M059J (cell line): ENCODE measurements around the gene CMSS1. TPM values are rescaled to one million over a fixed set of nuclear protein-coding genes. Genes with fewer than 3 reads are reported as not detected.
A peak's percentile ranks its signal among the peaks of the same experiment; 100 is the strongest.

ENCODE experiments used
- DNase-seq: peaks from one replicate; pipeline ENCODE4 v3.0.0-alpha.2; 2012; ENCODE audit warnings: low read depth
- total RNA-seq: library from RNA; depleted of rRNA; stranded (reverse); fragments of >200 nt; shearing (Covaris generic); gene quantifications from 2 replicates; pipeline ENCODE4 v1.2.3, GENCODE V29; 2014

CMSS1 gene
- total RNA-seq, 1 experiment from 2014 or later, result 49.9 TPM

DNA sequence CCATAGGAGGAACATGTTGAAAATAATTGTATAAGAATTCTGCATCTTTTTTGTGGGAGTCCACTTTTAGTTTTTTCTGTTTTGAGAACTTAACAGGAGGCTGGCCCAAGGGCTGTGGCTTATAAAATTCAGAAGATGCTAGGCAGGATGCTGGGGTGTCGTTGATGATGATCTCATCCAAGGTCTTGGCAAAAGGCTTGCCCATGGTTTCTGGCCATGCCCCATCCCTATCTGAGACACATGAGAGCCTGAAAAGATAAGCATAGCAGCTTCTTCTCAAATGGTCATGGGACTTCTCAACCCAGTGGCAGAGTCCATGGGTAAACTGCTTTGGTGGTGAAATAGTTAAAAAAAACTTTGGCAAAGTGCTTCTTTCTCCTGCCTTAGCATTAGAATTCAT, 35.2 kb downstream of the CMSS1 start:
- peak; percentile 58 for DNase-seq

DNA sequence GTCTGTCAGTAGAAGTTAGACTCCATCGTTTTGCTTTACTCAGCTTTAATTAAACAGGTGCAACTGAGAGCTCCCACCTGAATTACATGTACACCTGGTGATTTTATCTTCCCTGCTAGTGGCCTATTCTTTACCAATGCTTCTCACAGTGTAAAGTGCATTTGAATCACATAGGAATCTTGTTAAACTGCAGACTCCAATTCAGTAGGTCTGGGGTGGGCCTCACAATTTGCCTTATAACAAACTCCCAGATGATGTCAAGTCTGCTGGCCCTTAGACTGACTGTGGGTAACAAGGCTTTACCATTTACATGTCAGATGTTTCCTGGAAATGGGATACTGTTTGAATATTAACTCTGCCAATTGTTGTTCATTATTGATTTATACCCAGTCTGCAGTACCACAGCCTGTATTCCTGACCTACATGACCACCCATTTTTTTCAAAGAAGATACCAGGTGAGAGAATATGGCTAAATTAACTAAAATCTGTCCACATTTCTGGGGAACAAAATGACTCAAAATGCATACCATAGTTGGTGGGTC, 37.2 kb downstream of the CMSS1 start:
- DNase-seq, result no peak

GRCh38 chr3:99855900-99856299, 38.2 kb downstream of the CMSS1 start:
- DNase-seq, result no peak

- no peak for DNase-seq
Observed at GRCh38 chr3:99856437-99857220, 39.0 kb downstream of the CMSS1 start.

DNA sequence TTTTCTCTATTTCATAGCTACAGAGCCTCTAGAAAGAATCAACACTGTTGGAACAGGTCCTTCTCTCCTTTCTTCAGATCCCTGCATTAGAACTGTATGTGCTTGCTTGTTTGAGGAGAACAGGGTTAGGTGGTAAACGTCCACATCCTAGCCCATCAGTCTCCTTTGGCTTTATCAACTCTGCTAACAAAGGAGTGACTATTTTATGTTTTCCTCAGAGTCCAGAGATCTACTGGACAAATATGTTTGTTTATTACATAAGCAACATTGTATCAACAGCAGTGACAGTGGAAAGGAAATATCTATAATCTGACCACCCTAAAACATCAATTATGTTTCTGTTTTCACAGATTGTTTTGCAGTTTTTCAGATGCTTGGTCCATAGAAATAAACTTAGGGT, 39.6 kb downstream of the CMSS1 start:
- DNase-seq, result no peak

DNA sequence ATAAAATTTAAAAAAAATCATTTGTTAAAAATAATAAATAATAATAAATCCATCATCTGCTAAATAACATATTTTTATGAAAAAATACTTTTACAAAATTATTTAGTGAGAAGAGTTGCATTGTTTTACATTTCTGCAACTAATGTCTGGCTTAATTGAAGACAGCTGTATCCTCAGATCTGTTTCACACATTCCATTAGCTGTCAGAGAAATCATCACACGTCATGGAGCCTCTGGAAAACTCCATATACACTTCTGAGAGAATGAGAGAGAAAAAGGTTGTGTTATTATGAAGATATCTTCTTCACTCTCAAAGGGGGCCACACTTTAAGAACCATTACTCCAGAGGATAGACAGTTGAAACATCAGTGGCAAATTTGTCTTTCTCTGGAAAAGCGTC, 40.8 kb downstream of the CMSS1 start:
- DNase-seq, result no peak

DNA sequence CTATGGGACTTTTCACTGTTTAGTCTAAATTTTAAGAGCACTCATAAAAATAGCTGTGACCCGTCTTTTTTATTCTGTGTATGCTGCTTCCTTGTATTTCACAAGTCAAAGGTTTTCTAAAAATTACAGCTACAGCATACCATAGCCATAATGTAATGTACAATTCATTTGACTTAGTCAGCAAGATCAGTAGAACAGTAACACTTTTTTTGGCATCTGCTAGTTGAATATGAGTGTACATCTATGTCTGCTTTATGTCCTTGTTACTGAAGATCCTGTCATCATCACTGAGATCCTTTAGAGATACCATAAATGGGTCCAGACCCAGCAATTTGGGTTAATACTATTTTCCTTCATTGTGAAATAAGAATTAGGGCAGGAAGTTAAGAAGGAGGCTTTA, 42.2 kb downstream of the CMSS1 start:
- DNase-seq, result peak; percentile 91

GRCh38 chr3:99861216-99861615, 43.6 kb downstream of the CMSS1 start:
- DNase-seq, result no peak

GRCh38 chr3:99862208-99862607, 44.5 kb downstream of the CMSS1 start:
- peak; percentile 94 for DNase-seq

GRCh38 chr3:99863002-99863401, 45.3 kb downstream of the CMSS1 start:
- no peak for DNase-seq

DNA sequence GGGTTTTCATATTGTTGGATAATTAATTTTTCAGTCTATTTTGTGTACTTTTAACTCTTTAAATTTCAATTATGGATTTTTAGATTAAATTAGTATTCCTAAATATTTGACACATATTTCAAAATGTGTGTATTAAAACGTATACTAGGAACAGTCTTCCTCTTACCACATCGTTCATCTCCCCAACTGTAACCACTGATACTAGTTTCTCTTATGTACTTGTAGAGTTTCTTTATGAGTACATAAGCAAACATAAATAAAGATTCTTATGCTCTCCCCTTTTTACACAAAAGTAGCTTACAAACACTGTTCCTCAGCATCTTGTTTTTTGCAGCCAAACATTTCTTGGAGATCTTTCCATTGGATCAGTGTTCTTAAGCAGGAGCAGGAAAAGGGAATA, 45.9 kb downstream of the CMSS1 start:
- no peak for DNase-seq

- DNase-seq, result no peak
Observed at GRCh38 chr3:99864289-99864688, 46.6 kb downstream of the CMSS1 start.

GRCh38 chr3:99865321-99865720, 47.7 kb downstream of the CMSS1 start:
- no peak for DNase-seq

DNA sequence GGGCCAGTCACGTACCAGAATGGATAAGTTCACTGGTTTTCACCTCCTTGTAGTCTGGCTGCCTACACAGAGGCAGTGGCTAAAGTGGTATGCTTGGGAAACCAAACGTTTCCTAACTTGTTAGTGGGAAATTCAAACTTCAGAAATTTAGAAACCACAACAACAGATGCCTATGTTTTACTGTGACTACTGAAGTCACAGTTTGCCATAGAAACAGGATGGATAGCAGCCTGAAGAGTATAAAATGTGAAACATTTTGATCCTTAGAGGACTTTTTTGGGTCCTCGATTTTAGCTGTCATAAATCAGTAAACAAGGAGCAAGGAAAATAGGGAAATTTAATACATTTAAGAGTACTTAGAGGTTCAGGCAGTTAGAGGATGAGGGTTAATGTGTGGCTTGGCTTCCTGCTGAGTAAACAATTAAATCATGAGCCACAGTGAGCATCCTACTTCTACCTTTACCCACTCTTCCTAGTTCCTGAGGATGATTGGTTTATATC, 48.6 kb downstream of the CMSS1 start:
- DNase-seq, result peak; percentile 94

DNA sequence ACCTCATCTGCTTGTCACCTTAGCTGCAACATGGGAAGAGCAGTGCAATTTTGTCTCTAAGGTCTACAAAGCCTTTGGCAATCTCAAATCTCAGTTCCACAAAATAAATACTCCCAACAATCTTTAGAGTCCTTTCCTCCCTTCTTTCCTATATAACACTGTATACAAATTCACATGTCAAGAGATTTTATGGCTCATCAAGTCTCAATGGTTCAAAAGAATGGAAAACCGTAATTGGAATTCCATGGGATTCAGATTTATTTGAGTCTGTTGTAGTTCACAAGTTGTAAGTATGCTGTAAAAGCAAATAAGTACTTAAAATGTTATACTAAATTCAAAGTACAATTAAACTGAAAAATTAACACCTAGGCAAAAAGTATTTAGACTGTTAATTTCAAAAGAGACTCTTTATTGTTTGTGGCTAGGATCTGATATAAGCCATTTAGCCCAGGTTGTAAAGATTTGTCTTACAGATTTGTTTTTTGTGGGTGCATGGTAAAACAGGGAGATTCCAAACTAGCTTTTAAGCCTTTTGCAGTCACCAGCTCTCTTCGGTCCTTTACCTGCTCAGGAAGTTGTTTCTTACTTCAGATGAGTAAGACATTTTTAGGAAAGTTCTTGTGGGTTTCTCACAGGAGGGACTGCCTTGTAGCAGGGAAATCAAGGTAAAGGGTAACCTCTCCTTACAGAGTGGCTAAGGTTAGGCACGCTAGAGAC, 50.1 kb downstream of the CMSS1 start:
- DNase-seq, result no peak

- DNase-seq, result peak; percentile 52
Observed at GRCh38 chr3:99868311-99868646, 50.6 kb downstream of the CMSS1 start.

- DNase-seq, result no peak
Observed at GRCh38 chr3:99869621-99870020, 52.0 kb downstream of the CMSS1 start.

- no peak for DNase-seq
Observed at GRCh38 chr3:99870712-99871111, 53.0 kb downstream of the CMSS1 start.

DNA sequence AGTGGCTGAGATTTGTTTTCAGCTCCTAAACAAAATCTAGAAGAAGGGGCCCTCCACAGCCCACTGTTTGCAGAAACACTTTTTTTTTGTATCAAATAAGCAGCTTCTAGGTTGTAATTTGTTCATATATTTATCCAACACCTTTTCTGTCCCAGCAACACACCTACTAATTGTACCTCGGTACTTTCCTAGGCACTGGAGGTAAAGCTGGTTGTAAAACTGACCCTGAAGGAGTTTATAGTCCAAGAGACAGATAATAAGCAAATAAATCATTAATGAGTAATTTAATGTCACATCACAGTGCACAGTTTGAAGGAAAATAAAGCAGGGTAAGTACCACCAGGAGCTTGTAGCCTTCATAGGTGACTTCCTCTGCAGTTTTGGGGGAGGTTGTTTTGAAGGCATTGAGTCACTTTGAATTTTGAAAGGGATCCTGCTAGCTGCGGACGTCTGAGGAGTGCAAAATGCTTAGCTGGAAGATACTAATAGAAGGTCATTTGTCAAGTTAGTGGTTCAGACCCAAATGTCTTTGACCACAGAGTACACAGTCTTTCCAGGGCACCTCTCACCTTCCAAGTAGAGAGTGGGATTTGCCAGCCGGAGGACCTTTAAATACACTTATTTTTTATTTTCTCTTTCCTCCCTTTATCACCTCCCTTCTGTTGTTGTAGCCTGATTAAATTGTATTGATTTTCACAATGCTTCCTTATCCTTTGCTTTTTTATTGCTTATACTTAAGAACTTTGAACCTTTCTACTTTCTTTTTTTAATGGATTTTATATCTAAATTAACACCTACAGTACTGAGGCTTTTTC, 53.8 kb downstream of the CMSS1 start:
- peak; percentile 51 for DNase-seq

GRCh38 chr3:99872923-99873254, 55.2 kb downstream of the CMSS1 start:
- peak; percentile 60 for DNase-seq

GRCh38 chr3:99873269-99874102, 55.8 kb downstream of the CMSS1 start:
- no peak for DNase-seq
